ENCODE data around the gene OSBPL6. TPM values are rescaled to one million over a fixed set of nuclear protein-coding genes. Genes with fewer than 3 reads are reported as not detected.

The OSBPL6 gene
- total RNA-seq, 1 experiment from 2014 or later: 18.3 TPM

GRCh38 chr2:178426388-178426787, 232.1 kb downstream of the OSBPL6 start:
- DNase-seq (ENCODE audit: low read depth): peak; percentile 84

- DNase-seq (ENCODE audit: low read depth): no peak
These were observed 233.1 kb downstream of the OSBPL6 start for GRCh38 chr2:178427458-178427857.

- no peak for DNase-seq (ENCODE audit: low read depth)
These were observed 234.1 kb downstream of the OSBPL6 start for GRCh38 chr2:178428396-178428806.

- no peak for DNase-seq (ENCODE audit: low read depth)
These were observed 235.0 kb downstream of the OSBPL6 start for GRCh38 chr2:178429336-178429735.

- no peak for DNase-seq (ENCODE audit: low read depth)
These were observed 242.3 kb downstream of the OSBPL6 start for GRCh38 chr2:178436662-178437061.

- no peak for DNase-seq (ENCODE audit: low read depth)
These were observed 247.1 kb downstream of the OSBPL6 start for GRCh38 chr2:178441426-178441825.

GRCh38 chr2:178448968-178449661, 254.8 kb downstream of the OSBPL6 start:
- no peak for DNase-seq (ENCODE audit: low read depth)

GRCh38 chr2:178449700-178450523, 255.6 kb downstream of the OSBPL6 start:
- DNase-seq (ENCODE audit: low read depth): no peak

- DNase-seq (ENCODE audit: low read depth): no peak
These were observed 256.1 kb downstream of the OSBPL6 start for GRCh38 chr2:178450524-178450773.

- DNase-seq (ENCODE audit: low read depth): peak; percentile 96
These were observed 256.6 kb downstream of the OSBPL6 start, which contains the start of the genes PJVK and PRKRA for GRCh38 chr2:178450774-178451525. TSS of gene PJVK (plus strand) at chr2:178451378. CDS start at chr2:178453410, 2,032 bp downstream. TSS of gene PRKRA (minus strand) at chr2:178451175. CDS start at chr2:178451030, 145 bp downstream.

GRCh38 chr2:178452334-178452733, 258.0 kb downstream of the OSBPL6 start:
- DNase-seq (ENCODE audit: low read depth): no peak

Other genes with a start within 250 kb of the OSBPL6 start
- gene PDE11A, start 121.7 kb upstream of the OSBPL6 start, total RNA-seq (2014; rRNA removed; shearing (Covaris generic)): 0.30 and 0.42 TPM in 2 replicates
- 17.1 and 25.0 TPM in 2 replicates for gene RBM45, start 82.1 kb upstream of the OSBPL6 start, total RNA-seq (2014; rRNA removed; shearing (Covaris generic))